IPS-20b (cell line): ENCODE data around the gene TTLL11.

Experiments used
- H3K27ac ChIP-seq: one replicate; pipeline ENCODE4 v1.5.1; 2013; ENCODE audit warnings: low read length
- H3K27me3 ChIP-seq: 2 replicates; pipeline ENCODE4 v1.6.1; 2013; ENCODE audit warnings: mild to moderate bottlenecking, low read length, inconsistent platforms; ENCODE audit not compliant: insufficient read depth
- H3K36me3 ChIP-seq: 2 replicates; pipeline ENCODE4 v1.6.1; 2013; ENCODE audit warnings: low read depth, mild to moderate bottlenecking, inconsistent platforms, low read length, moderate library complexity; ENCODE audit not compliant: insufficient read depth
- H3K4me1 ChIP-seq: 2 replicates; pipeline ENCODE4 v1.6.1; 2013; ENCODE audit warnings: mild to moderate bottlenecking, control low read depth, inconsistent platforms, low read length, moderate library complexity; ENCODE audit not compliant: insufficient read depth
- H3K4me3 ChIP-seq: 2 replicates; pipeline ENCODE4 v1.5.1; 2013; ENCODE audit warnings: mild to moderate bottlenecking, low read length, inconsistent platforms
- H3K9ac ChIP-seq: 2 replicates; pipeline ENCODE4 v1.6.1; 2013; ENCODE audit warnings: low read depth, mild to moderate bottlenecking, inconsistent platforms, low read length, moderate library complexity
- H3K9me3 ChIP-seq: 2 replicates; pipeline ENCODE4 v1.6.1; 2013; ENCODE audit warnings: mild to moderate bottlenecking, low read depth, low read length, inconsistent platforms; ENCODE audit not compliant: insufficient read depth

Gene TTLL11

DNA sequence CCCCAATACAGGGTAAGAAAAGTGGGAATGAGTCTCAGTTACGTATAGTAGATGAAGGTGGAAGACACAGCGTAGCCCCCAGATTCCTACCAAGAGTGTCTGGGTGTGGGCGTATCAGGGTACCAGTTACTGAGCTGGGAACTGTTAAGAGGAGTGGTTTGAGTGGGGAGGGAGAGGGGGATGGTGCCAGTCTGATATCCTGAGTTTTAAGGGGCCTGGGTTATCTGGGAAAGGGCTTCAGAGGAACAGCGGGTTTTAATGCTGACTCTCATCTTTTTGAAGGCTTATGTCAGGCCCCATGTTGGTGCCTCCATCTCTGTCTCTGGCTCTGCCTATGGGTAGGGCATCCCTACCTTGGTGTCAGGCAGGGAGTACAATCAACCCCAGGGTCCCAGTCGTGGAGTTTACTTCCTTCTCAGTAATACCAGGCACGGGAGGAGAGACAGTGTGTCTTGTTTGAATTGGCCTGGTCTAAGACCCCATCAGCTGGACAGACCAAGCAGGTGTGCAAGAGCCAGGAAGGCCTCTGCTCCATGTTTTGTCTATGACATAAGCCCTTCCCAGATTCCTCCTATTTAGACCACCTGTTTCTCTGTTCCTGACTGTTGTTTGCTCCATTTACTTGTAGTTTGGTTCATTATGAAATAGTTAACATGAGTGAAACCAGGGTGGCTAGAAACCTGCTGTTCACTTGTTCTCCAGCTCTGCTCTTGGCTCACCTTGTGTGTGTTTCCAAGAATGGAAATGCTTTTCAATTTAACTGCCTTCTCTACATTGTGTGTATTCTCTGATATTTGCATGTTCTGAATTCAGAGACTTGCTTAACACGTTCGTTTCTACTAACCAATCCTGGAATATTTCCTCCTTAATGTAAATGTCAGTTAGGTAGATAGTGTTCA is 316.1 kb downstream of the TTLL11 start:
- peaks cover 62% of the 10 kb centered on the region for H3K36me3 ChIP-seq
- H3K9me3 ChIP-seq: no peaks in the 10 kb centered on the region
- H3K27me3 ChIP-seq: no peaks in the 10 kb centered on the region
- no peak overlapping the region for H3K4me3 ChIP-seq
- H3K4me1 ChIP-seq: peaks cover 5% of the 10 kb centered on the region; the same call in 1 of the 2 replicates
- H3K9ac ChIP-seq: no peak overlapping the region
- no peak overlapping the region for H3K27ac ChIP-seq

DNA sequence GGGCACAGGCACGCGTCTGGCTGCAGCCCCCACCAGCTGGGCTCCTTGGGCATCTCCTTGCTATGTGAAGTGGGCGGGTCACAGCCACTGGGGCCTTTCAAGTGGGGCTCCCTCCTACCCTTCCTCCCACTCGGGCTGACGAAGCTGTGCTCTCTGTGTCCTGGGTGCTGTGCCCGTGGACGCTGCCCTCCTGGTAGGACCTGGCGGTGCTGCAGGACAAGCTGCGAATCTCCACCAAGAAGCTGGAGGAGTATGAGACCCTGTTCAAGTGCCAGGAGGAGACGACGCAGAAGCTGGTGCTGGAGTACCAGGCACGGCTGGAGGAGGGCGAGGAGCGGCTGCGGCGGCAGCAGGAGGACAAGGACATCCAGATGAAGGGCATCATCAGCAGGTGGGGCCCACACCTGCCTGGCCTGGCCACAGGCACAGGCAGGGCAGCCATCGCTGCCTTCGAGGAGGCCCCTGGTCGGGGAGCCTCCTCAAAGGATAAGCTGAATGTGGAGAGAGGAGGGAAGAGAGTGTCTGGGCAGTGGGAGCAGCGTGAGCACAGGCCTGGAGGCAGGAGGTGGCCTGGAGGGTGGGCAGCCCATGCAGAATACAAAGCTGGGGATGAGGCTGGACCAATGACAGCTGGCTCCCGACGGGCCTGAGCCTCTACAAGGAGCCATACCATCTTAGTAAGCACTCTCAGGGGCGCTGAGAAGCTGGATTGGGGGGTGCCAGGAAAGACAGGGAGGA is 316.9 kb downstream of the TTLL11 start:
- Histone ChIP-seq H3K27me3 (no peaks in the 10 kb centered on the region), H3K27ac (no peak overlapping the region), H3K9ac (no peak overlapping the region), H3K36me3 (peaks cover 59% of the 10 kb centered on the region), H3K9me3 (no peaks in the 10 kb centered on the region), H3K4me3 (no peak overlapping the region), H3K4me1 (peaks cover 5% of the 10 kb centered on the region; the same call in 1 of the 2 replicates)

DNA sequence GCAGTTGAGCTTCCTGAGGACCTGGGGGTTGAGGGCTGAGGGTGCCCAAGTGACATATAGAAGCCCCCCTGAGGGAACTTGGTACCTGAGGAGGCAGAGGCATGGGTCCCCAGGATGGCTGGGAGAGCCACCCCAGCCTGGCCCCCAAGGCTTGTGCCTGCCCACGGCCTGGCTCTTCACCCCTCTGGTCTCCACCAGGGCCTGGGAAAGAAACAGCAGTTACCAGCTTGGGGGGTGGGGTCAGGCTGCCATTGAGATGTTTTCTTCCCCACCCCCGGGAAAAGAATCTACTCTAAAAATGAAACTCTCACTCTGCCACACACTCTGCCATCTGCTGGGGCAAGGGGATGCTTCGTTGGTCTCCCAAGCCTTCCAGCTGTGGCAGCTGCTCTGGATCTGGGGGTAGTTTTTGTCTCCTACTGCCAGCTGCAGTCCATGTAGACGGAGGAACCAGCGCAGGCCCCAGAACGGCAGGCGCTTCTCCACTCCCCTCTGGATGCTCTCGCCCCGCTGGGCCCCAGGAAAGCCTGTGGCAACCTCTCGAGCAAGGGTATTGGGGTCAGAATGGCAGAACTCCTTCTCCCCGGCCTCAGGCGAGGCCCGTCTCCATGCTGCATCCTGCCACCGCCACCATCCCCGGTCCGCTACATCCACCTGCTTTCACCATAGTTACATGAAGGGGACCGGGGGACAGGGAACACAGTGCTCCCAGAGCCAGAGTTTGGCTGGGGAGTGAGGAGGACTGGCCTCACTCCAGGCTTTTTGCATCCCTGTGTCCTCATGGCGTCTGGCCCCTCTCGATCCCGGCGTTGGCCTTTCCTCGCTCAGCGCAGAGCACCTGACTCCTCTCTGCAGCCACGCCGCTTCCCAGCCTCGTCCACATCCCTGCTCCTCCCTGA is 318.1 kb downstream of the TTLL11 start:
- no peaks in the 10 kb centered on the region for H3K27me3 ChIP-seq
- H3K4me3 ChIP-seq: no peak overlapping the region
- no peaks in the 10 kb centered on the region for H3K9me3 ChIP-seq
- peaks cover 71% of the 10 kb centered on the region for H3K36me3 ChIP-seq
- no peak overlapping the region for H3K9ac ChIP-seq
- no peak overlapping the region for H3K27ac ChIP-seq
- H3K4me1 ChIP-seq: peaks cover 5% of the 10 kb centered on the region; the same call in 1 of the 2 replicates

DNA sequence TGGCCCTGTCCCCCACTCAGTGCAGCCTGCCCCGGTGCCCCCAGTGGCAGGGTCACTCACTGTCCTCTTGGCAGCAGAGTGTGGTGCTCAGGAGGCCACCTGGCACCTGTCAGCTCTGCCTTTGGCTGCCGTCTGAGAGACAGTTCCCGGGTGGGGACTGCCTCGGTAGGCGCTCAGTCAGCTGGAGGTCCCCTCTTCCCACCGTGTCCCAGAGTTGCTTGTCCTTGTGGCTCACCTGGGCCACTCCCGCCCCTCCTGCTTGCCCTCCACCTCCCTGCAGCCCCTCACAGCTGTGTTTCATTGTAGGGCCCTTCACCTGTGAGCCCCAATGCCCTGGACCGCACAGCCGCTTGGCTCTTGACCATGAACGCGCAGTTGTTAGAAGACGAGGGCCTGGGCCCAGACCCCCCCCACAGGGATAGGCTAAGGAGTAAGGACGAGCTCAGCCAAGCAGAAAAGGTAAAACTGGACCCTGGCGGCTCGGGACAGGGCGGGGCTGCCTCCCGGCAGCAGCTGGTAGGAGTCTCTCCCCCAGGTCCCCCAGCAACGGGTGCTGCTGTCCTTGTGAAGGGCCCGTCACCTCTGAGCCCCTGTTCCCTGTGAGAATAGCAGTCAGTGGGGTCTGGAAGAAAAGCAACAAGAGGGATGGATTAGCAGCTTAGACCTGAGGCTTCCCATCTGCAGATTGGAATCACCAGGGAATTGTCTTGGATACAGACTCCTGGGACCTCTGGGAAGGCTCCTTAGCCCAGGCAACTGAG is 319.0 kb downstream of the TTLL11 start:
- no peaks in the 10 kb centered on the region for H3K9me3 ChIP-seq
- no peaks in the 10 kb centered on the region for H3K27me3 ChIP-seq
- H3K9ac ChIP-seq: no peak overlapping the region
- H3K36me3 ChIP-seq: peaks cover 79% of the 10 kb centered on the region
- H3K4me3 ChIP-seq: no peak overlapping the region
- H3K4me1 ChIP-seq: no peaks in the 10 kb centered on the region
- no peak overlapping the region for H3K27ac ChIP-seq

DNA sequence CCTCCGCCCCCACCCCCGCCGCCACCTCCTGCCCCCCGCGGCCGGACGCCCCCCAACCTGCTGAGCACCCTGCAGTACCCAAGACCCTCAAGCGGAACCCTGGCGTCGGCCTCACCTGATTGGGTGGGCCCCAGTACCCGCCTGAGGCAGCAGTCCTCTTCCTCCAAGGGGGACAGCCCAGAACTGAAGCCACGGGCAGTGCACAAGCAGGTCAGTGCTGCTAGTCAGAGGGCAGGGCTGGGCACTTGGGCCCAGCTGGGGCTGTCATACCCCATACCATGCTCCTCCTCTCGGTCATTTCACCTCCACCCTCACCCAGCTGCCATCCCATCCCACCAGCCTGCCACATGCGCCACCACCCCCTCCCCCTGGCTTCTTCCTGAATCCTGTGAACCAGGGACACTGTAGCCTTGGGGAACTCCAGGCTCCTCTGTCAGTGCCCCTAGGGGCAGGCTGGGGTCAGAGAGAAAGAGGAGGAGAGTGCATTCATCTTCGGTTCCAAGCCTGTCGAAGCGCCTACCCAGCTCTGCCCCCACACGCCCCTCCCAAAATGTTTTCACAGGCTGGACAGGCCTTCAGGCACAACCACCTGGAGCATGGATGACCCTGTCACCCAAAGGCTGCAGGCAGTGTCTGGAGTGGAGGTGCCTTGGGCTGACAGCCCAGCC is 319.7 kb downstream of the TTLL11 start:
- no peak overlapping the region for H3K27ac ChIP-seq
- H3K4me3 ChIP-seq: no peak overlapping the region
- H3K27me3 ChIP-seq: no peaks in the 10 kb centered on the region
- peaks cover 86% of the 10 kb centered on the region for H3K36me3 ChIP-seq
- H3K9ac ChIP-seq: no peak overlapping the region
- no peaks in the 10 kb centered on the region for H3K4me1 ChIP-seq
- no peaks in the 10 kb centered on the region for H3K9me3 ChIP-seq

DNA sequence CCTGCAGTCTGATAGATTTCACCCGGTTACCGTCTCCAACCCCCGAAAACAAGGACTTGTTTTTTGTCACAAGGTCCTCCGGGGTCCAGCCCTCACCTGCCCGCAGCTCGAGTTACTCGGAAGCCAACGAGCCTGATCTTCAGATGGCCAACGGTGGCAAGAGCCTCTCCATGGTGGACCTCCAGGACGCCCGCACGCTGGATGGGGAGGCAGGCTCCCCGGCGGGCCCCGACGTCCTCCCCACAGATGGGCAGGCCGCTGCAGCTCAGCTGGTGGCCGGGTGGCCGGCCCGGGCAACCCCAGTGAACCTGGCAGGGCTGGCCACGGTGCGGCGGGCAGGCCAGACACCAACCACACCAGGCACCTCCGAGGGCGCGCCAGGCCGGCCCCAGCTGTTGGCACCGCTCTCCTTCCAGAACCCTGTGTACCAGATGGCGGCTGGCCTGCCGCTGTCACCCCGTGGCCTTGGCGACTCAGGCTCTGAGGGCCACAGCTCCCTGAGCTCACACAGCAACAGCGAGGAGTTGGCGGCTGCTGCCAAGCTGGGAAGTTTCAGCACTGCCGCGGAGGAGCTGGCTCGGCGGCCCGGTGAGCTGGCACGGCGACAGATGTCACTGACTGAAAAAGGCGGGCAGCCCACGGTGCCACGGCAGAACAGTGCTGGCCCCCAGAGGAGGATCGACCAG is 320.4 kb downstream of the TTLL11 start:
- Histone ChIP-seq H3K27ac (no peak overlapping the region), H3K4me3 (no peak overlapping the region), H3K27me3 (no peaks in the 10 kb centered on the region), H3K4me1 (no peaks in the 10 kb centered on the region), H3K9me3 (no peaks in the 10 kb centered on the region), H3K36me3 (peaks cover 87% of the 10 kb centered on the region), H3K9ac (no peak overlapping the region)
